ENCODE data around the gene KNSTRN. TPM values are rescaled to one million over a fixed set of nuclear protein-coding genes. Genes with fewer than 3 reads are reported as not detected.

KNSTRN gene
- total and polyA plus RNA-seq, 2 donors (not counting 1 experiment from before 2014, with no cell fraction given): 22.5 to 30.9 TPM

DNA sequence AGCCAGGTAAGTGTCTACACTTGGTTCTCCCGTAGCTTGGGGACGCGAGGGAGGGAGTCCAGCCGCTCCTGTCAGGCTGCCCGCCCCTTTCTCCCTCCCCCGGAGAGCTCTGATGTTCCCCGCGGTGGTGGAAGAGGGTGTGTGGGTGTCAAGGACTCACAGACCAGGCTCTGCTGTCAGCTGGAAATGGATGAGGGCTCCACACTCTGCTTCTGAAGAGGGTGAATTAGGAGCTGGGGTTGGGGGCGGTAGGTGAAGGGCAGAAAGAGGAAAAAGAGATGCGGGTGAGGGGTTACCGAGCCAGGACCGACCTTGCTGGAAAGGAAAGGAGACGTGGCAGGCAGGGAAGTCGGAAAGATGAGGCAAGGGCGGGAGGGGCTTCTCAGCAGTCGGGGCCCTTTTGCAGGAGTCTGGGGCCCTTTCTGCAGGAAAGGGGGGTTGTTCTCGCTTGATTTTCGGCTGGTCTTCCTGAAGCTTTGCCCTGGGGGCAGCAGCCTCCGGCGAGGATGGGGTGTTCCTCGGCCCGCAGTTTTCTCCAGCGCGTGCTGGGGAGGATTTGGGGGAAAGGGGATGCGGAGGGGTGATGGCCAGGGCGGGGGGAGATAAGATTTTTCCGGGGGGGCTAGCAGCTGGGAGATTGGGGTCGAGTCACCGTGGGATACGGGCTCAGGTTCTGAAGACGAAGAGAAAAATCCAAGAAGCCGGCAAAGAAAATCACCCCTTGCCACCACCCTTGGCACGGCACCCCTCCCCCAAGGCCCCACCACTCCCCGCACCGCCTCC, 57.6 kb downstream of the KNSTRN start:
- Histone ChIP-seq H3K27me3 (ENCODE audit: control insufficient read depth, insufficient read depth, low read length) (peaks cover 50% of the 10 kb centered on the region), H3K9me3 (ENCODE audit: control insufficient read depth, insufficient read depth, low read depth, low read length) (no peaks in the 10 kb centered on the region), H3K4me2 (ENCODE audit: extremely low read depth, insufficient read depth, low read length) (peak overlapping the region; percentile 97), H2AFZ (ENCODE audit: low read length) (peak overlapping the region; percentile 71), H4K20me1 (ENCODE audit: control insufficient read depth, extremely low read depth, insufficient read depth, low read length) (peaks cover 3% of the 10 kb centered on the region), H3K79me2 (ENCODE audit: control insufficient read depth, insufficient read depth, low read length) (peaks cover 5% of the 10 kb centered on the region), H3K27ac (ENCODE audit: insufficient read depth, low read length) (no peak overlapping the region), H3K9ac (ENCODE audit: insufficient read depth, low read length) (peak overlapping the region; percentile 46), H3K36me3 (ENCODE audit: control insufficient read depth, insufficient read depth, low read length) (no peaks in the 10 kb centered on the region), H3K4me3 (replicated peaks in 1 of 4; ENCODE audit: control extremely low read depth in 1 of 4, insufficient read depth in 1 of 4, low read depth in 3 of 4, low read length in 4 of 4) (peak overlapping the region; percentile 52 to 64 (median 60)), H3K4me1 (ENCODE audit: control insufficient read depth, extremely low read depth, insufficient read depth, low read length) (peaks cover 6% of the 10 kb centered on the region)
- DNase-seq (ENCODE audit: low read depth in 2 of 2): peak in 1 of 2 donors; percentile 50
- peak; percentile 20 for TF ChIP-seq EZH2 (IDR thresholded peaks at IDR 0.05; ENCODE audit: low read length, missing control alignments)
- TF ChIP-seq CTCF (conservative IDR thresholded peaks at IDR 0.05 in 1 of 2, IDR thresholded peaks at IDR 0.05 in 1 of 2; ENCODE audit: low read depth in 1 of 2, low read length in 2 of 2): no peak

DNA sequence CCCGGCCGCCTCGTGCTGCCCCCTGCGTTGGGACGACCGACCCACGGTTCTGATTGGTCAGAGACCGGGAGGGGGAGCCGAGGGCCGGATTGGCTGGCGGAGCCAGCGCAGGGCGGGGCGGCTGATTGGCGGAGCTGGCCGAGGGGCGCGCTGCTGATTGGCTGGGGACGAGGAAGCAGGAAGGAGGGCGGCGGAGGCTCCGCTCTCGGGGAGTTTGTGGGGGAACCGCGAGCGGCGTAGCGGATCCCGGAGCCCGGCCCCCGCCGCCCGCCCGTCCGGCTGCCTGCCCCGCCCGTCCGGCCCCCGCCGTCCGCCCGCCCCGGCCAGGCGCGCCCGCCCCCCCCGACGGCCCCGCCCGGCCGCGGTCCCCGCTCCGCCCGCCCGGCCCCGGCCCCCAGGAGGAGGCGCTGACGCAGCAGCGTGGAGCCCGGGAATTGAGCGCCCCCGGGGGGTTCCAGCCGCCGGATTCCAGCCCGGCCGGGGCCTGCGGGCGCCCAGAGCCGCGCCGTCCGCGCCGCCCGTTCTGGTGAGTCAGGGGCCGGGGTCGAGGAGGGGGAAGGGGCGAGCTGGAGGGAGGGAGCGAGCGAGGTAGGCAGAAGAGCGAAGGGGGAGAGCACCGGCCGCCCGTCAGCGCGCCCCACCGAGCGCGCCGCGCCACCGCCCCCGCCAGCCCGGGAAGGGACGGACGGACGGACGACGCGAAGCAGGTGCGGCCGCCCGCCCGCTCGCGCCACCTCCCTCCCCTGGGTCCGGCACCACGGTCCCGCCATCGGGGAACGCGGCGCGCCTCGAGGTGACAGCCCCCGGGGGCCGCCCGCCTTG, 58.4 kb downstream of the KNSTRN start, which contains the start of gene BAHD1:
TSS of gene BAHD1 (plus strand) at position 211 of the 822 bp plus-strand sequence. CDS start 17,512 bp downstream, outside the sequence.
- Histone ChIP-seq H3K27me3 (ENCODE audit: control insufficient read depth, insufficient read depth, low read length) (peaks cover 42% of the 10 kb centered on the region), H3K27ac (ENCODE audit: insufficient read depth, low read length) (no peak within 1 kb of the TSS), H3K4me3 (replicated peaks in 1 of 4; ENCODE audit: control extremely low read depth in 1 of 4, insufficient read depth in 1 of 4, low read depth in 3 of 4, low read length in 4 of 4) (peak within 1 kb of the TSS; percentile 52 to 73 (median 68)), H3K4me1 (ENCODE audit: control insufficient read depth, extremely low read depth, insufficient read depth, low read length) (peaks cover 10% of the 10 kb centered on the region), H2AFZ (ENCODE audit: low read length) (peak within 1 kb of the TSS; percentile 71), H3K9me3 (ENCODE audit: control insufficient read depth, insufficient read depth, low read depth, low read length) (no peaks in the 10 kb centered on the region), H3K79me2 (ENCODE audit: control insufficient read depth, insufficient read depth, low read length) (peaks cover 6% of the 10 kb centered on the region), H3K4me2 (ENCODE audit: extremely low read depth, insufficient read depth, low read length) (peak within 1 kb of the TSS; percentile 97), H4K20me1 (ENCODE audit: control insufficient read depth, extremely low read depth, insufficient read depth, low read length) (peaks cover 3% of the 10 kb centered on the region), H3K9ac (ENCODE audit: insufficient read depth, low read length) (peak within 1 kb of the TSS; percentile 58), H3K36me3 (ENCODE audit: control insufficient read depth, insufficient read depth, low read length) (no peaks in the 10 kb centered on the region)
- no peak for TF ChIP-seq CTCF (conservative IDR thresholded peaks at IDR 0.05 in 1 of 2, IDR thresholded peaks at IDR 0.05 in 1 of 2; ENCODE audit: low read depth in 1 of 2, low read length in 2 of 2)
- TF ChIP-seq EZH2 (IDR thresholded peaks at IDR 0.05; ENCODE audit: low read length, missing control alignments): no peak
- DNase-seq (ENCODE audit: low read depth in 2 of 2): peak; percentile 91 to 93
